T follicular helper cell (primary cell): ENCODE data around the gene SRSF5.

Source experiments
- DNase-seq: peaks from one replicate; pipeline ENCODE4 v3.0.0-alpha.2; 2020; ENCODE audit warnings: low read depth

SRSF5 gene

GRCh38 chr14:69770559-69770958 lies 3.6 kb downstream of the SRSF5 start:
- no peak for DNase-seq

- no peak for DNase-seq
Observed at GRCh38 chr14:69771136-69771535, 4.2 kb downstream of the SRSF5 start.

- DNase-seq = no peak
Observed at GRCh38 chr14:69772082-69773017, 5.4 kb downstream of the SRSF5 start.

- DNase-seq = no peak
Observed at GRCh38 chr14:69773571-69774276, 6.8 kb downstream of the SRSF5 start.

- no peak for DNase-seq
Observed at GRCh38 chr14:69775012-69775411, 8.1 kb downstream of the SRSF5 start.

- no peak for DNase-seq
Observed at GRCh38 chr14:69776875-69777453, 10.0 kb downstream of the SRSF5 start.

- no peak for DNase-seq
Observed at GRCh38 chr14:69779088-69779487, 12.1 kb downstream of the SRSF5 start.

GRCh38 chr14:69780092-69780491 lies 13.2 kb downstream of the SRSF5 start:
- DNase-seq = no peak

- no peak for DNase-seq
Observed at GRCh38 chr14:69780952-69781351, 14.0 kb downstream of the SRSF5 start.

GRCh38 chr14:69784942-69785341 lies 18.0 kb downstream of the SRSF5 start:
- DNase-seq = no peak

GRCh38 chr14:69786603-69787002 lies 19.7 kb downstream of the SRSF5 start:
- DNase-seq = no peak

- no peak for DNase-seq
Observed at GRCh38 chr14:69789118-69789640, 22.2 kb downstream of the SRSF5 start.

GRCh38 chr14:69792887-69793421 lies 26.0 kb downstream of the SRSF5 start:
- no peak for DNase-seq

GRCh38 chr14:69794791-69795190 lies 27.8 kb downstream of the SRSF5 start:
- DNase-seq = no peak

GRCh38 chr14:69795691-69796090 lies 28.7 kb downstream of the SRSF5 start:
- DNase-seq = no peak

GRCh38 chr14:69796797-69797500 lies 30.0 kb downstream of the SRSF5 start, which contains the start of gene SLC10A1:
SLC10A1 (minus strand) TSS chr14:69797241; CDS start chr14:69797155, 86 bp downstream.
- no peak for DNase-seq

GRCh38 chr14:69797573-69798338 lies 30.8 kb downstream of the SRSF5 start:
- no peak for DNase-seq

GRCh38 chr14:69798339-69798735 lies 31.4 kb downstream of the SRSF5 start:
- no peak for DNase-seq

GRCh38 chr14:69803753-69804152 lies 36.8 kb downstream of the SRSF5 start:
- no peak for DNase-seq

- DNase-seq = no peak
Observed at GRCh38 chr14:69804902-69805301, 38.0 kb downstream of the SRSF5 start.

- no peak for DNase-seq
Observed at GRCh38 chr14:69807192-69807591, 40.2 kb downstream of the SRSF5 start.
